HG03280 (cell line): ENCODE measurements around the gene ODAD2.
"Not testable (repeated sequence)": the region's sequence is repeated elsewhere in the genome, so short reads cannot be mapped to it uniquely, and the experiment has no call there.

Source experiments
- ATAC-seq: cut with Tn5 transposase; IDR thresholded peaks from one replicate; pipeline ENCODE4 v1.9.1; 2021; ENCODE audit warnings: mild to moderate bottlenecking, moderate library complexity; ENCODE audit not compliant: unreplicated experiment

ODAD2 gene

GRCh38 chr10:27998954-27999275 lies at the start of gene ODAD2:
ODAD2 (minus strand) TSS chr10:27999079; CDS start chr10:27995142, 3,937 bp downstream.
- ATAC-seq: no peak

GRCh38 chr10:28047061-28047460 lies 48.2 kb upstream of the ODAD2 start:
- ATAC-seq: no peak

GRCh38 chr10:28046579-28046978 lies 47.7 kb upstream of the ODAD2 start:
- ATAC-seq: no peak

- no peak for ATAC-seq
Observed at GRCh38 chr10:28043941-28044340, 45.1 kb upstream of the ODAD2 start.

- ATAC-seq: no peak
Observed at GRCh38 chr10:28036587-28036986, 37.7 kb upstream of the ODAD2 start.

GRCh38 chr10:28020993-28021982 lies 22.4 kb upstream of the ODAD2 start:
- ATAC-seq: no peak

GRCh38 chr10:28020080-28020860 lies 21.4 kb upstream of the ODAD2 start:
- no peak for ATAC-seq

GRCh38 chr10:28014651-28015050 lies 15.8 kb upstream of the ODAD2 start:
- no peak for ATAC-seq

GRCh38 chr10:28012990-28013515 lies 14.2 kb upstream of the ODAD2 start:
- ATAC-seq: no peak

- ATAC-seq: no peak
Observed at GRCh38 chr10:28010821-28011220, 11.9 kb upstream of the ODAD2 start.

GRCh38 chr10:28008054-28008453 lies 9.2 kb upstream of the ODAD2 start:
- ATAC-seq: no peak

GRCh38 chr10:28001353-28001752 lies 2.5 kb upstream of the ODAD2 start:
- no peak for ATAC-seq

- no peak for ATAC-seq
Observed at GRCh38 chr10:27998178-27998953, 513 bp downstream of the ODAD2 start.

GRCh38 chr10:27997865-27998177 lies 1.1 kb downstream of the ODAD2 start:
- ATAC-seq: no peak

- ATAC-seq: no peak
Observed at GRCh38 chr10:27995311-27995710, 3.6 kb downstream of the ODAD2 start.

GRCh38 chr10:27989357-27989756 lies 9.5 kb downstream of the ODAD2 start:
- ATAC-seq: not testable (repeated sequence)

GRCh38 chr10:27986821-27987220 lies 12.1 kb downstream of the ODAD2 start:
- no peak for ATAC-seq

GRCh38 chr10:27982875-27983543 lies 15.9 kb downstream of the ODAD2 start:
- ATAC-seq: no peak

GRCh38 chr10:27981744-27982143 lies 17.1 kb downstream of the ODAD2 start:
- no peak for ATAC-seq

- not testable (repeated sequence) for ATAC-seq
Observed at GRCh38 chr10:27970795-27971194, 28.1 kb downstream of the ODAD2 start.
